HepG2 (cell line): Measurements from ENCODE around the gene ZNF396. TPM values are rescaled to one million over a fixed set of nuclear protein-coding genes. Genes with fewer than 3 reads are reported as not detected.

ENCODE experiments used
- ATAC-seq: fragments of 200-7000 bp; cut with Tn5 transposase; 3 replicates; pipeline ENCODE4 v1.9.1; 2020; ENCODE audit warnings: mild to moderate bottlenecking, moderate library complexity
- BruUV-seq: library from RNA; stranded (reverse); fragments of 400-500 nt; replicated peaks from 2 replicates; lab custom pipeline; 2021; lab: Mats Ljungman, UMichigan
- CTCF ChIA-PET: fragments of 300-600 bp; formaldehyde crosslinking; extraction: SDS; loops from one replicate; lab custom pipeline; 2021; ENCODE audit warnings: low total read pairs, inconsistent platforms, low intra/inter-chr PET ratio; lab: Yijun Ruan, JAX
- POLR2A ChIA-PET: fragments of 350-600 bp; sonication (Branson Sonifier 250); formaldehyde crosslinking; loops from one replicate; lab custom pipeline; 2020; ENCODE audit warnings: antibody characterized with exemption, inconsistent platforms; lab: Yijun Ruan, JAX
- DNase-seq: peaks from one replicate; pipeline ENCODE4 v3.0.0-alpha.2; 2015; ENCODE audit warnings: low spot score
- FAIRE-seq: peaks from 3 replicates; lab custom pipeline; 2011; peaks lifted over from hg19 to GRCh38; lab: Jason Lieb, UNC
- H2AFZ ChIP-seq: one replicate; pipeline ENCODE4 v1.6.1; 2011; ENCODE audit warnings: low read length, inconsistent platforms
- H3K27ac ChIP-seq: fragments of 300-600 bp; 3 replicates; pipeline ENCODE4 v1.8.0; 2011; ENCODE audit warnings: mixed run types, mild to moderate bottlenecking, mixed read lengths, low read length, inconsistent platforms; ENCODE audit not compliant: insufficient read depth; ENCODE audit errors: extremely low read length
- H3K27me3 ChIP-seq, 2 experiments: fragments of 200-600 bp in 1 of 2; 2 replicates in 1 of 2; 3 replicates in 1 of 2; pipeline versions ENCODE4 v1.6.0 to v1.8.0; 2011; ENCODE audit warnings: low read length in 2 of 2, mild to moderate bottlenecking in 2 of 2, moderate library complexity in 2 of 2, inconsistent platforms in 1 of 2; ENCODE audit not compliant: insufficient read depth in 2 of 2, control insufficient read depth in 1 of 2
- H3K36me3 ChIP-seq, 2 experiments: fragments of 200-600 bp in 1 of 2; replicated peaks in 1 of 2; 2 replicates in 1 of 2; 3 replicates in 1 of 2; pipeline versions ENCODE4 v1.5.1 to v1.8.0; 2011; ENCODE audit warnings: low read length in 2 of 2, inconsistent platforms in 1 of 2; ENCODE audit not compliant: insufficient read depth in 2 of 2, control insufficient read depth in 1 of 2
- H3K4me1 ChIP-seq: 2 replicates; pipeline ENCODE4 v1.5.1; 2012; ENCODE audit warnings: low read length, inconsistent platforms; ENCODE audit not compliant: insufficient read depth
- H3K4me2 ChIP-seq: 2 replicates; pipeline ENCODE4 v1.6.0; 2011; ENCODE audit warnings: low read depth, low read length, inconsistent platforms
- H3K4me3 ChIP-seq, 3 experiments: fragments of 200-600 bp in 1 of 3; sonication (generic), shearing (Covaris generic) in 1 of 3; replicated peaks in 1 of 3; 2 replicates each; pipeline ENCODE4 v1.5.1; 2011 to 2016; ENCODE audit warnings: low read length in 3 of 3, inconsistent platforms in 2 of 3, low read depth in 2 of 3, mild to moderate bottlenecking in 2 of 3, control low read depth in 1 of 3, mixed read lengths in 1 of 3; ENCODE audit not compliant: insufficient read depth in 1 of 3
- H3K79me2 ChIP-seq: one replicate; pipeline ENCODE4 v1.6.1; 2011; ENCODE audit warnings: low read length, inconsistent platforms; ENCODE audit not compliant: insufficient read depth
- H3K9ac ChIP-seq: 2 replicates; pipeline ENCODE4 v1.6.0; 2011; ENCODE audit warnings: mild to moderate bottlenecking, low read depth, low read length, inconsistent platforms; ENCODE audit not compliant: insufficient read depth
- H3K9me3 ChIP-seq: 2 replicates; pipeline ENCODE4 v1.5.1; 2012; ENCODE audit warnings: mild to moderate bottlenecking, low read length
- H4K20me1 ChIP-seq: 2 replicates; pipeline ENCODE4 v1.6.0; 2011; ENCODE audit warnings: inconsistent platforms, mild to moderate bottlenecking, low read length, moderate library complexity; ENCODE audit not compliant: insufficient read depth
- ADNP ChIP-seq: sonication (generic); formaldehyde crosslinking; IDR thresholded peaks from 2 replicates; pipeline ENCODE4 v1.4.0; 2020; ENCODE audit warnings: missing genetic modification reagents
- ASH2L ChIP-seq: fragments of 300-600, 200-600 bp; sonication (generic); IDR thresholded peaks from 2 replicates; pipeline ENCODE4 v1.7.0; 2017; ENCODE audit warnings: low read depth, mild to moderate bottlenecking, moderate library complexity, mixed read lengths, low read length; ENCODE audit not compliant: insufficient read length
- CHD4 ChIP-seq: fragments of 200-600 bp; sonication (generic); IDR thresholded peaks from 2 replicates; pipeline ENCODE4 v1.7.0; 2017; ENCODE audit warnings: mild to moderate bottlenecking, low read length, borderline replicate concordance
- GFI1 ChIP-seq: sonication (generic); formaldehyde crosslinking; IDR thresholded peaks from 2 replicates; pipeline ENCODE4 v1.5.0; 2020; ENCODE audit warnings: missing genetic modification reagents, mild to moderate bottlenecking, borderline replicate concordance
- IKZF4 ChIP-seq: sonication (generic); formaldehyde crosslinking; IDR thresholded peaks from 2 replicates; pipeline ENCODE4 v1.5.1; 2020; ENCODE audit warnings: borderline replicate concordance, mild to moderate bottlenecking, low read depth, missing genetic modification reagents; ENCODE audit errors: not compliant biosample characterization
- KDM1A ChIP-seq: IDR thresholded peaks from 2 replicates; pipeline ENCODE4 v1.6.1; 2016; ENCODE audit warnings: missing compliant biosample characterization
- MAFK ChIP-seq, 2 experiments: IDR thresholded peaks in 1 of 2; conservative IDR thresholded peaks in 1 of 2; 2 replicates each; pipeline ENCODE4 v1.6.1; 2011; ENCODE audit warnings: improper control_type of control experiment in 2 of 2, low read length in 2 of 2
- NFKBIZ ChIP-seq: IDR thresholded peaks from 2 replicates; pipeline ENCODE4 v1.6.1; 2018; ENCODE audit warnings: missing genetic modification reagents, missing compliant biosample characterization
- PHF8 ChIP-seq: sonication (generic); formaldehyde crosslinking; IDR thresholded peaks from 2 replicates; pipeline ENCODE4 v1.5.0; 2020; ENCODE audit warnings: missing genetic modification reagents
- POLR2G ChIP-seq: fragments of 200-400 bp; formaldehyde crosslinking; IDR thresholded peaks from 2 replicates; pipeline ENCODE4 v1.6.1; 2018; ENCODE audit warnings: mild to moderate bottlenecking, low read depth, low read length, moderate library complexity
- PRMT3 ChIP-seq: sonication (generic); formaldehyde crosslinking; IDR thresholded peaks from 2 replicates; pipeline ENCODE4 v1.8.1; 2022; ENCODE audit warnings: low read depth, mild to moderate bottlenecking, moderate library complexity, missing genetic modification reagents, borderline replicate concordance
- RBM39 ChIP-seq: fragments of 200-400 bp; formaldehyde crosslinking; IDR thresholded peaks from one replicate; pipeline ENCODE4 v1.6.1; 2018; ENCODE audit warnings: antibody characterized with exemption, mild to moderate bottlenecking, low read depth, low read length; ENCODE audit not compliant: poor library complexity, severe bottlenecking
- SIX1 ChIP-seq: sonication (generic); formaldehyde crosslinking; IDR thresholded peaks from 2 replicates; pipeline ENCODE4 v1.4.0; 2020; ENCODE audit warnings: missing genetic modification reagents, borderline replicate concordance
- SIX4 ChIP-seq: sonication (generic); formaldehyde crosslinking; IDR thresholded peaks from 2 replicates; pipeline ENCODE4 v1.4.0; 2020; ENCODE audit warnings: missing genetic modification reagents
- SOX5 ChIP-seq: IDR thresholded peaks from 2 replicates; pipeline ENCODE4 v1.6.1; 2016; ENCODE audit warnings: borderline replicate concordance
- SSRP1 ChIP-seq: IDR thresholded peaks from 2 replicates; pipeline ENCODE4 v1.6.1; 2016; ENCODE audit warnings: control low read depth
- TBP ChIP-seq: sonication (generic); formaldehyde crosslinking; IDR thresholded peaks from 2 replicates; pipeline ENCODE4 v1.5.0; 2020; ENCODE audit warnings: missing genetic modification reagents
- ZFP1 ChIP-seq: IDR thresholded peaks from 2 replicates; pipeline ENCODE4 v1.6.1; 2016
- ZMYM3 ChIP-seq: sonication (generic); formaldehyde crosslinking; IDR thresholded peaks from 2 replicates; pipeline ENCODE4 v1.5.1; 2020; ENCODE audit warnings: mild to moderate bottlenecking, missing genetic modification reagents
- ZNF33A ChIP-seq: sonication (generic); formaldehyde crosslinking; IDR thresholded peaks from 2 replicates; pipeline ENCODE4 v1.5.1; 2020; ENCODE audit warnings: missing genetic modification reagents, mild to moderate bottlenecking, moderate library complexity, borderline replicate concordance
- ZNF644 ChIP-seq: IDR thresholded peaks from 2 replicates; pipeline ENCODE4 v1.6.1; 2016; ENCODE audit warnings: low read depth
- WGBS: methylation state at CpG from one replicate; pipeline ENCODE4 v1.1.6; 2017; ENCODE audit warnings: low lambda C conversion rate; 5-methylcytosine and 5-hydroxymethylcytosine counted together
- in situ Hi-C: cut with HindIII; loops from 2 replicates; pipeline ENCODE4 v1.10.0; 2017; ENCODE audit warnings: low pct_unique_long_range_greater_than_20kb; ENCODE audit not compliant: extremely low pct_ligation_motif_present
- intact Hi-C: fragments of 100-400 bp; cut with micrococcal nuclease; formaldehyde crosslinking; loops from one replicate; pipeline ENCODE4 v1.10.0; 2022; ENCODE audit not compliant: unreplicated experiment
- polyA plus RNA-seq, 8 experiments: library from polyadenylated mRNA; depleted of rRNA in 3 of 8; stranded (reverse) in 7 of 8; unstranded in 1 of 8; fragments of >200 nt; fragmentation: Illumina TruSeq in 4 of 8; extraction: Trizol in 4 of 8; gene quantifications; 2 replicates each; pipeline versions ENCODE4 v1.2.1 to v1.2.3, GENCODE V29; 2011 to 2016; ENCODE audit warnings: low read depth in 4 of 8, missing spikeins in 1 of 8, mixed read lengths in 1 of 8; ENCODE audit not compliant: insufficient read depth in 1 of 8
- total RNA-seq, 5 experiments: library from RNA; depleted of rRNA; stranded (reverse); fragments of >200 nt; fragmentation: Illumina TruSeq; extraction: Trizol; gene quantifications; 2 replicates each; pipeline ENCODE4 v1.2.3, GENCODE V29; 2016; ENCODE audit warnings: low read depth in 1 of 5

ZNF396 gene
- total and polyA plus RNA-seq, 2 of the 13 experiments (the other 11 are each of a cell fraction or from before 2014, with no cell fraction given), result 0.25 to 0.75 TPM

- peak; percentile 17 for TF ChIP-seq SOX5 (CRISPR knock-in tag)
Observed at GRCh38 chr18:35345460-35345921, 31.6 kb downstream of the ZNF396 start (continued).

DNA sequence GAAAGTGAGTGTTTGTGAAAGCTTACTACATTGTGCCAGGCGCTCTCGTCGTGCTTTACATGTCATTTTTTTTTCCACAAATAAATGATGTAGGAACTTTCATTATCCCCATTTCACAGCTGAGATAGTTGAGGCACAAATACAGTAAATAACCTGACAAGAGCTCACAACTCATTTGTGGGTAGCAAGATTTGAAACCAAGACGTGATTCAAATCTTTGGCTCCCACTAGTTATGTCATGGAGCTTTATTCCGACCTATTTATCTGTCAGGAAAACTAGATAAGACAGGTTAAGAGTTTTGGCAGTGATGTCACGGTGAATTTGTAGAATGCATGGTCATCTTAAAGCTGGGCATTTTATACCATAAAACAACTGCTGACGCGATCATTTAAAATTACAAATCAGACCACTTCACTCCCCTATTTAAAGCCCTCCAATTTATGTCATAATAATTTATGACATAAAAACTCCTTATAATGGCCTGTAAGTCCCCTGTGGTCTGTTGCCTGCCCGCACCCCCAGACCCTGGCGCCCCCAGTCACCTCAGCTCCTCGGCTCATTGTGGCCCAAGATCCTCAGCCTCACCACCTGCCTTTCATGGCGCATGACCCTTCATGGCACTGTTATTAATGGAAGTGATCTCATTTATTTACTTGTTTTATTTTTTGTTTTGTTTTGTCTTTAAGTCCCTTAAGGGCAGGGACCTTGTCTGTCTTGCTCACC lies 32.2 kb downstream of the ZNF396 start:
- CTCF ChIA-PET, result interaction anchor here (1.1 kb wide), 1 partner anchor 10 kb away, joined by 3 read pairs; no protein-coding TSS in a partner anchor
- H3K27ac ChIP-seq, result peak overlapping the region; percentile 98
- ATAC-seq, result peak; percentile 3
- no peak for DNase-seq
- H3K79me2 ChIP-seq, result peaks cover 38% of the 10 kb centered on the region
- BruUV-seq, result TSS peak; percentile 76
- H2AFZ ChIP-seq, result peak overlapping the region; percentile 32
- no peaks in the 10 kb centered on the region for H3K27me3 ChIP-seq
- in situ Hi-C loops, result no loop called here
- WGBS, result 17% methylated on average over 12 of the region's 12 CpGs
- POLR2A ChIA-PET, result interaction anchor here (0.9 to 4.0 kb wide), 8 partner anchors 10 to 304 kb away, joined by 3 to 44 read pairs (median 9); partner anchors contain the start of genes INO80C, MAPRE2, ZNF396 and ZNF397
- FAIRE-seq, result no peak
- no peaks in the 10 kb centered on the region for H3K9me3 ChIP-seq
- peaks cover 34% of the 10 kb centered on the region for H4K20me1 ChIP-seq
- peak overlapping the region; percentile 100 for H3K9ac ChIP-seq
- H3K4me2 ChIP-seq, result peak overlapping the region; percentile 88
- peaks cover 7 to 9% of the 10 kb centered on the region in 2 experiments; a peak in 4 of 5 replicates for H3K36me3 ChIP-seq
- H3K4me1 ChIP-seq, result peaks cover 49% of the 10 kb centered on the region
- intact Hi-C loops, result loop anchor here (1.0 to 2.0 kb wide), 3 partner anchors 10 to 105 kb away; partner anchors contain the start of gene ZSCAN30
- peak overlapping the region; percentile 91 to 93 (median 92) for H3K4me3 ChIP-seq
- TF ChIP-seq ZNF33A, result no peak
- TF ChIP-seq GFI1 (CRISPR knock-in tag), result 0 out of 2 replicates have a peak, but pooled peaks have one; percentile 48
- TF ChIP-seq CHD4, result peak; percentile 96
- no peak for TF ChIP-seq SIX4
- TF ChIP-seq KDM1A (CRISPR knock-in tag), result peak; percentile 71
- no peak for TF ChIP-seq SIX1 (CRISPR knock-in tag)
- TF ChIP-seq SSRP1, result 0 out of 2 replicates have a peak, but pooled peaks have one; percentile 34
- peak; percentile 88 for TF ChIP-seq ZMYM3
- peak; percentile 54; the same call in 1 of the 2 replicates for TF ChIP-seq ADNP (CRISPR knock-in tag)
- TF ChIP-seq MAFK (conservative IDR thresholded peaks at IDR 0.05 in 1 of 2, IDR thresholded peaks at IDR 0.05 in 1 of 2; ENCODE audit: low read length in 2 of 2), result peak in 1 of 2 experiments; percentile 39; a peak in 2 of 4 replicates
- TF ChIP-seq IKZF4, result no peak
- no peak for TF ChIP-seq PHF8 (CRISPR knock-in tag)
- TF ChIP-seq POLR2G, result peak; percentile 41; the same call in 1 of the 2 replicates
- 0 out of 2 replicates have a peak, but pooled peaks have one; percentile 1 for TF ChIP-seq ZFP1 (CRISPR knock-in tag)
- TF ChIP-seq PRMT3 (CRISPR knock-in tag), result no peak
- no peak for TF ChIP-seq TBP
- TF ChIP-seq RBM39, result no peak
- no peak for TF ChIP-seq ASH2L
- peak; percentile 1; the same call in 1 of the 2 replicates for TF ChIP-seq ZNF644 (CRISPR knock-in tag)
- TF ChIP-seq NFKBIZ (CRISPR knock-in tag), result no peak
